Osteoblast (primary cell): ENCODE measurements around the gene ULK4. TPM values are rescaled to one million over a fixed set of nuclear protein-coding genes. Genes with fewer than 3 reads are reported as not detected.

ENCODE experiments used
- DNase-seq: peaks from one replicate; pipeline ENCODE4 v3.0.0; 2011; ENCODE audit warnings: low spot score, mixed read lengths; ENCODE audit not compliant: insufficient read length; ENCODE audit errors: missing footprints
- H2AFZ ChIP-seq: 2 replicates; pipeline ENCODE4 v1.6.0; 2011; ENCODE audit warnings: mild to moderate bottlenecking, low read length
- H3K27ac ChIP-seq: 2 replicates; pipeline ENCODE4 v1.5.1; 2011; ENCODE audit warnings: mild to moderate bottlenecking, low read depth, low read length, moderate library complexity
- H3K27me3 ChIP-seq: 2 replicates; pipeline ENCODE4 v1.6.0; 2012; ENCODE audit warnings: mild to moderate bottlenecking, control low read depth, inconsistent platforms, low read length, moderate library complexity; ENCODE audit not compliant: insufficient read depth
- H3K36me3 ChIP-seq: 2 replicates; pipeline ENCODE4 v1.5.1; 2011; ENCODE audit warnings: mild to moderate bottlenecking, low read length, control low read depth, moderate library complexity; ENCODE audit not compliant: insufficient read depth
- H3K4me1 ChIP-seq: 2 replicates; pipeline ENCODE4 v1.5.1; 2011; ENCODE audit warnings: mild to moderate bottlenecking, low read length, control low read depth, moderate library complexity; ENCODE audit not compliant: insufficient read depth
- H3K4me2 ChIP-seq: 2 replicates; pipeline ENCODE4 v1.6.0; 2011; ENCODE audit warnings: mild to moderate bottlenecking, low read length; ENCODE audit not compliant: insufficient read depth
- H3K4me3 ChIP-seq: fragments of 200-600 bp; sonication (generic); 3 replicates; pipeline ENCODE4 v1.5.1; 2012; ENCODE audit warnings: mild to moderate bottlenecking, low read length, inconsistent platforms; ENCODE audit not compliant: insufficient read depth
- H3K79me2 ChIP-seq: 2 replicates; pipeline ENCODE4 v1.6.0; 2012; ENCODE audit warnings: mild to moderate bottlenecking, low read length, control low read depth, inconsistent platforms; ENCODE audit not compliant: insufficient read depth
- H3K9me3 ChIP-seq: 2 replicates; pipeline ENCODE4 v1.5.1; 2011; ENCODE audit warnings: low read depth, low read length, control low read depth
- H4K20me1 ChIP-seq: 2 replicates; pipeline ENCODE4 v1.6.0; 2012; ENCODE audit warnings: mild to moderate bottlenecking, low read length, control low read depth; ENCODE audit not compliant: insufficient read depth
- total RNA-seq: library from RNA; depleted of rRNA; stranded (reverse); fragments of >200 nt; gene quantifications from 2 replicates; pipeline ENCODE4 v1.2.3, GENCODE V29; 2012
- TF ChIP-seq, protein P1 (sequence below): IDR thresholded peaks from 2 replicates; pipeline ENCODE4 v1.5.1; 2011; ENCODE audit warnings: mild to moderate bottlenecking, low read depth, low read length, moderate library complexity; ENCODE audit errors: extremely low read depth

The ULK4 gene
- total RNA-seq, 1 donor = 20.6 TPM

DNA sequence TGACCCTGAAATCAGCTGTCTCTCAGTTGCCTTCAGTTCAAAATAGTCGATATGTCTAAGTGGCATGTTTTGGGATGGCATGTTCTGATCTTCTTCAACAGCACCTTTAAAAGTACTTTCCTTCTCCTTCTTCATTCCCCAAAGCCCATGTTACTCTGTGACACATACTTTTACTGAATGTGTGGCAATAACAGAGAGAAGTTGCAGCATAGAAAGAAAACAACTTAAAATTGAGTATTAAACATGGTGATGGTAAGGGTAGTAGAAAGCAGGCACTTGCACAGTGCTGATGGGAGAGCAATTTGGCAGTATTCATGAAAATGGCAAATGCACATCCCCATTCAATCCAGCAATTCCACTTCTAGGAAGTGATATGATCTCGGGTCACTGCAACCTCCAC is 12.3 kb upstream of the ULK4 start:
- H4K20me1 ChIP-seq = no peaks in the 10 kb centered on the region
- no peak overlapping the region for H3K27ac ChIP-seq
- H3K4me1 ChIP-seq = no peaks in the 10 kb centered on the region
- TF ChIP-seq, protein P1, sequence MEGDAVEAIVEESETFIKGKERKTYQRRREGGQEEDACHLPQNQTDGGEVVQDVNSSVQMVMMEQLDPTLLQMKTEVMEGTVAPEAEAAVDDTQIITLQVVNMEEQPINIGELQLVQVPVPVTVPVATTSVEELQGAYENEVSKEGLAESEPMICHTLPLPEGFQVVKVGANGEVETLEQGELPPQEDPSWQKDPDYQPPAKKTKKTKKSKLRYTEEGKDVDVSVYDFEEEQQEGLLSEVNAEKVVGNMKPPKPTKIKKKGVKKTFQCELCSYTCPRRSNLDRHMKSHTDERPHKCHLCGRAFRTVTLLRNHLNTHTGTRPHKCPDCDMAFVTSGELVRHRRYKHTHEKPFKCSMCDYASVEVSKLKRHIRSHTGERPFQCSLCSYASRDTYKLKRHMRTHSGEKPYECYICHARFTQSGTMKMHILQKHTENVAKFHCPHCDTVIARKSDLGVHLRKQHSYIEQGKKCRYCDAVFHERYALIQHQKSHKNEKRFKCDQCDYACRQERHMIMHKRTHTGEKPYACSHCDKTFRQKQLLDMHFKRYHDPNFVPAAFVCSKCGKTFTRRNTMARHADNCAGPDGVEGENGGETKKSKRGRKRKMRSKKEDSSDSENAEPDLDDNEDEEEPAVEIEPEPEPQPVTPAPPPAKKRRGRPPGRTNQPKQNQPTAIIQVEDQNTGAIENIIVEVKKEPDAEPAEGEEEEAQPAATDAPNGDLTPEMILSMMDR = no peak
- DNase-seq = no peak
- H3K9me3 ChIP-seq = no peaks in the 10 kb centered on the region
- no peak overlapping the region for H3K4me3 ChIP-seq
- no peaks in the 10 kb centered on the region for H3K36me3 ChIP-seq
- no peak overlapping the region for H2AFZ ChIP-seq
- H3K27me3 ChIP-seq = no peaks in the 10 kb centered on the region
- H3K79me2 ChIP-seq = no peaks in the 10 kb centered on the region
- H3K4me2 ChIP-seq = no peak overlapping the region

GRCh38 chr3:41972802-41973201 is 10.9 kb upstream of the ULK4 start:
- Histone ChIP-seq H3K36me3 (no peaks in the 10 kb centered on the region), H3K4me2 (no peak overlapping the region), H3K4me3 (no peak overlapping the region), H3K27me3 (no peaks in the 10 kb centered on the region), H2AFZ (no peak overlapping the region), H3K9me3 (no peaks in the 10 kb centered on the region), H4K20me1 (no peaks in the 10 kb centered on the region), H3K4me1 (no peaks in the 10 kb centered on the region), H3K79me2 (no peaks in the 10 kb centered on the region), H3K27ac (no peak overlapping the region)
- no peak for DNase-seq
- TF ChIP-seq, protein P1 = no peak

- Histone ChIP-seq H3K4me3 (no peak overlapping the region), H2AFZ (no peak overlapping the region), H3K4me1 (peaks cover 5% of the 10 kb centered on the region), H3K27ac (no peak overlapping the region), H4K20me1 (no peaks in the 10 kb centered on the region), H3K9me3 (no peaks in the 10 kb centered on the region), H3K36me3 (no peaks in the 10 kb centered on the region), H3K27me3 (no peaks in the 10 kb centered on the region), H3K4me2 (no peak overlapping the region), H3K79me2 (no peaks in the 10 kb centered on the region)
- DNase-seq = no peak
- TF ChIP-seq, protein P1 = no peak
Observed at GRCh38 chr3:41966206-41966605, 4.3 kb upstream of the ULK4 start.

- Histone ChIP-seq H3K9me3 (no peaks in the 10 kb centered on the region), H3K4me1 (peaks cover 11% of the 10 kb centered on the region), H3K4me3 (no peak overlapping the region), H4K20me1 (no peaks in the 10 kb centered on the region), H2AFZ (peak overlapping the region; percentile 21), H3K27ac (no peak overlapping the region), H3K4me2 (no peak overlapping the region), H3K79me2 (peaks cover 14% of the 10 kb centered on the region), H3K36me3 (no peaks in the 10 kb centered on the region), H3K27me3 (no peaks in the 10 kb centered on the region)
- no peak for DNase-seq
- TF ChIP-seq, protein P1 = no peak
Observed at GRCh38 chr3:41963823-41964222, 1.9 kb upstream of the ULK4 start.
